Prostate gland (tissue), 2 donors: ENCODE data around the gene ZNF710. TPM values are rescaled to one million over a fixed set of nuclear protein-coding genes. Genes with fewer than 3 reads are reported as not detected.

Experiments
- DNase-seq: peaks from one replicate; pipeline ENCODE4 v3.0.0-alpha.2; 2019; ENCODE audit warnings: low spot score
- H3K27ac ChIP-seq, 2 donors: fragments of 200-600 bp; sonication (generic); 2 replicates each; pipeline ENCODE4 v1.5.1; 2017 to 2019
- H3K27me3 ChIP-seq: fragments of 200-600 bp; sonication (generic); replicated peaks from 2 replicates; pipeline ENCODE4 v1.5.1; 2019; ENCODE audit not compliant: insufficient read depth
- H3K36me3 ChIP-seq, 2 donors: fragments of 200-600 bp; sonication (generic); 1 replicate in 1 of 2; 2 replicates in 1 of 2; pipeline versions ENCODE4 v1.5.1 to v1.8.1; 2017 to 2019
- H3K4me1 ChIP-seq: fragments of 200-600 bp; sonication (generic); replicated peaks from 2 replicates; pipeline ENCODE4 v1.5.1; 2019
- H3K4me3 ChIP-seq, 2 donors: fragments of 200-600 bp; sonication (generic); 2 replicates each; pipeline ENCODE4 v1.5.1; 2017 to 2019
- H3K9me3 ChIP-seq: fragments of 200-600 bp; sonication (generic); 2 replicates; pipeline ENCODE4 v1.5.1; 2017
- POLR2A ChIP-seq: fragments of 450-650 bp; IDR thresholded peaks from one replicate; pipeline ENCODE4 v1.6.1; 2016; ENCODE audit warnings: antibody characterized with exemption, mild to moderate bottlenecking
- POLR2AphosphoS5 ChIP-seq: sonication (generic); formaldehyde crosslinking; IDR thresholded peaks from one replicate; pipeline ENCODE4 v1.6.1; 2017; ENCODE audit warnings: antibody characterized with exemption
- WGBS: methylation state at CpG from one replicate; pipeline ENCODE4 v1.1.5; 2018; 5-methylcytosine and 5-hydroxymethylcytosine counted together
- intact Hi-C: fragments of 100-400 bp; cut with DNase I; formaldehyde crosslinking; loops from one replicate; pipeline ENCODE4 v1.14.2; 2022
- total RNA-seq, 2 donors: library from RNA; depleted of rRNA; stranded (reverse); fragments of >200 nt; gene quantifications; one replicate each; pipeline ENCODE4 v1.1.0, GENCODE V29; 2016
- TF ChIP-seq, protein P1 (sequence below), 4 experiments: fragments of 200-600 bp in 2 of 4; fragments of 450-650 bp in 2 of 4; sonication (generic) in 2 of 4; IDR thresholded peaks; 1 replicate in 3 of 4; 2 replicates in 1 of 4; pipeline ENCODE4 v1.5.1; 2016 to 2019; ENCODE audit warnings: antibody characterized with exemption in 4 of 4, mild to moderate bottlenecking in 2 of 4, moderate library complexity in 2 of 4

ZNF710 gene
- total RNA-seq, 2 donors from 2014 or later = 13.6 to 18.0 TPM

DNA sequence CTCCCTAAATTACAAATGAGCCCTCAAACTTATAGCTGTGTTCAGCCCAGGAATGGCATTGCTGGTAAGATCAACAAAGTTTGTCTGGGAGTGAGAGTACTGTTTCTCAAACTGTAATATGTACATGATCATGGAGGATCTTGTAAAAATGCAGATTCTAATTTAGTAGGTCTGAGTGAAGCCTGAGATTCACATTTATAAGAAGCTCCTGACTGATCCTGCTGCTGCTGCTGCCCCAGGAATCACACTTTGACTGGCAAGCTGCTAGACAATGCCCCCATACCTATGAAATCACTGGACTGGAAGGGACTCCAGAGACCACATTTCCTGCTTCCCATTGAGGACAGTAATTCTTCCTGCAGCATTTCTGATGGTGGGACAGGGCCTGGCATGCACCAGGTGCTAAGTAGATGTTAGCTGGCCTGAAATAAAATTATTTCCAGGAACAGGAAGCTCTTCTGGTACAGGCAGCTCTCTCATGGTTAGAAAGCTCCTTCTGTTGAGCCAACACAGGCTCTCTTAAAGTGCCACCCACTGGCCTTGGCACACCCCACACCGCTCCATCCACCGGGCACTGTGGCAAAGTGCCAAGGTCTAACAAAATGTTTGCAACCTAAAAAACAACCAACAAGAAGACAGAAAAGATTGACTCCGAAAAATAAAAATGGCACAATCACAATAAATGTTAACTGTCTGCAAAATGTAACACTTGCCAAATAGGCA is 36.7 kb upstream of the ZNF710 start:
- 24% methylated on average over 3 of the region's 3 CpGs for whole genome bisulfite sequencing
- intact Hi-C loops = no loop called here

DNA sequence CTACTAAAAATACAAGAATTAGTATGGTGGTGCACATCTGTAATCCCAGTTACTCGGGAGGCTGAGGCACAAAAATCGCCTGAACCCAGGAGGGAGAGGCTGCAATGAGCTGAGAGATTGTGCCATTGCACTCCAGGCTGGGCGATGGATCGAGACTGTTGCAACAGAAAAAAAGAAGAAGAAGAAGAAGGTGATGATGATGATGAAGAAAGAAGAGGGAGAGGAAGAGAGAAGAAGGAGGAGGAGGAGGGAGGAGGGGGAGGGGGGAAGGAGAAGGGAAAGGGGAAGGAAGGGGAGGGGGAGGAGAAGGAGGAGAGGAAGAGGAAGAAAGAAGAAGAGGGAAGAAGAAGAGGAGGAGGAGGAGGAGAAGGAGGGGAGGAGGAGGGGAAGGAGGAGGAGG is 33.2 kb upstream of the ZNF710 start:
- Histone ChIP-seq H3K4me3 (no peak overlapping the region), H3K4me1 (no peaks in the 10 kb centered on the region), H3K36me3 (no peaks in the 10 kb centered on the region), H3K27me3 (no peaks in the 10 kb centered on the region), H3K27ac (no peak overlapping the region), H3K9me3 (no peaks in the 10 kb centered on the region)
- no peak for TF ChIP-seq POLR2AphosphoS5
- TF ChIP-seq, protein P1, sequence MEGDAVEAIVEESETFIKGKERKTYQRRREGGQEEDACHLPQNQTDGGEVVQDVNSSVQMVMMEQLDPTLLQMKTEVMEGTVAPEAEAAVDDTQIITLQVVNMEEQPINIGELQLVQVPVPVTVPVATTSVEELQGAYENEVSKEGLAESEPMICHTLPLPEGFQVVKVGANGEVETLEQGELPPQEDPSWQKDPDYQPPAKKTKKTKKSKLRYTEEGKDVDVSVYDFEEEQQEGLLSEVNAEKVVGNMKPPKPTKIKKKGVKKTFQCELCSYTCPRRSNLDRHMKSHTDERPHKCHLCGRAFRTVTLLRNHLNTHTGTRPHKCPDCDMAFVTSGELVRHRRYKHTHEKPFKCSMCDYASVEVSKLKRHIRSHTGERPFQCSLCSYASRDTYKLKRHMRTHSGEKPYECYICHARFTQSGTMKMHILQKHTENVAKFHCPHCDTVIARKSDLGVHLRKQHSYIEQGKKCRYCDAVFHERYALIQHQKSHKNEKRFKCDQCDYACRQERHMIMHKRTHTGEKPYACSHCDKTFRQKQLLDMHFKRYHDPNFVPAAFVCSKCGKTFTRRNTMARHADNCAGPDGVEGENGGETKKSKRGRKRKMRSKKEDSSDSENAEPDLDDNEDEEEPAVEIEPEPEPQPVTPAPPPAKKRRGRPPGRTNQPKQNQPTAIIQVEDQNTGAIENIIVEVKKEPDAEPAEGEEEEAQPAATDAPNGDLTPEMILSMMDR (IDR thresholded peaks at IDR 0.05) = no peak
- TF ChIP-seq POLR2A = no peak
- intact Hi-C loops = no loop called here
- no peak for DNase-seq
- WGBS = 88% methylated on average over 4 of the region's 4 CpGs

More for the DNA sequence above, 36.7 kb upstream of the ZNF710 start:
- no peak overlapping the region for H3K27ac ChIP-seq
- DNase-seq = no peak
- TF ChIP-seq POLR2AphosphoS5 (no peak), POLR2A (no peak)
- TF ChIP-seq, protein P1 (IDR thresholded peaks at IDR 0.05) = no peak
- no peaks in the 10 kb centered on the region for H3K27me3 ChIP-seq
- no peaks in the 10 kb centered on the region for H3K9me3 ChIP-seq
- no peak overlapping the region for H3K4me3 ChIP-seq
- no peaks in the 10 kb centered on the region for H3K36me3 ChIP-seq
- no peaks in the 10 kb centered on the region for H3K4me1 ChIP-seq

DNA sequence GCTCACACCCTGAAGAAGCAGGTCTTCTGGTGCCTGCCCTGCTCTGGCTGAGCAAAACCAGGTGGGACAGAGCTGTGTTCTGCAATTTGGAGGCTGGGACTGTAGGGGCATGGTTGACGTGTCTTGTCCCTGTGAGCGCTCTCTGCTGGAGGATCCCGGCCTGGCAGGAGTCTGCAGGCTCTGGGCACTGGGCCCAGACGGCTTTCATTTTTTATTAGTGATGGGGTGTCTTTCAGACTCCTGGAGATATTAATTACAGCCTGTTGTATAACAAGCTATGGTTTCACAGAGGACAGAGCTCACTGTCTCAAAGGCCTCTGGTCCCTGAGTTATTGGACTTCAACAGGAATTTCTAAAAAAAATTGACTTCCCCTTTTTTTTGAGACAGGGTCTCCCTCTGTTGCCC is 29.5 kb upstream of the ZNF710 start:
- 16% methylated on average over 4 of the region's 4 CpGs for WGBS
- H3K4me3 ChIP-seq = no peak overlapping the region
- no peaks in the 10 kb centered on the region for H3K9me3 ChIP-seq
- H3K4me1 ChIP-seq = no peaks in the 10 kb centered on the region
- H3K27me3 ChIP-seq = no peaks in the 10 kb centered on the region
- peak overlapping the region in 1 of 2 donors; percentile 34 for H3K27ac ChIP-seq
- no peak for TF ChIP-seq POLR2A
- TF ChIP-seq POLR2AphosphoS5 = peak; percentile 37
- TF ChIP-seq, protein P1 (IDR thresholded peaks at IDR 0.05) = peak; percentile 26 to 64 (median 46)
- peak; percentile 53 for DNase-seq
- H3K36me3 ChIP-seq = no peaks in the 10 kb centered on the region
- intact Hi-C loops = no loop called here

DNA sequence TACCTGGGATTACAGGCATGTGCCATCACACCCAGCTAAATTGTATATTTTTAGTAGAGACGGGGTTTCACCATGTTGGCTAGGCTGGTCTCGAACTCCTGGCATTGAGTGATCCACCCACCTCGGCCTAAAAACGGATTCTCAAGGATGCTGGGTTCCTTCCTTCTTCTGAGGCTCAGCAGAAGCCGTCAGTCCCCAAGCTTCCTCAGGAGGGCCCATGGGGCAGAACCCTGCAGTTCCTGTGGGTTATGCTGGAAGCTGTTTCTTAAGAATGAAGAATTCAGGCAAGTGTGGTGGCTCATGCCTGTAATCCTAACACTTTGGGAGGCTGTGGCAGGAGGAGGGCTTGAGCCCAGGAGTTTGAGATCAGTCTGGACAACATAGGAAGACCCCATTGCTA is 29.0 kb upstream of the ZNF710 start:
- Histone ChIP-seq H3K27me3 (no peaks in the 10 kb centered on the region), H3K4me1 (no peaks in the 10 kb centered on the region), H3K27ac (no peak overlapping the region), H3K9me3 (no peaks in the 10 kb centered on the region), H3K4me3 (no peak overlapping the region), H3K36me3 (no peaks in the 10 kb centered on the region)
- intact Hi-C loops = no loop called here
- WGBS = 96% methylated on average over 5 of the region's 5 CpGs
- no peak for DNase-seq
- no peak for TF ChIP-seq POLR2A
- no peak for TF ChIP-seq POLR2AphosphoS5
- TF ChIP-seq, protein P1 (IDR thresholded peaks at IDR 0.05) = no peak
